ENCODE results near the gene IDH1.

- TF ChIP-seq POLR2A (IDR thresholded peaks at IDR 0.05; ENCODE audit: low read length) = no peak
- TF ChIP-seq CTCF (IDR thresholded peaks at IDR 0.05) = no peak
Measured at GRCh38 chr2:208222351-208222750, 32.5 kb downstream of the IDH1 start.
